ENCODE data around the gene NR1I2.

The NR1I2 gene

GRCh38 chr3:119779731-119780383 is 2.0 kb upstream of the NR1I2 start:
- DNase-seq (ENCODE audit: low spot score), result no peak

- no peak for DNase-seq (ENCODE audit: low spot score)
These were observed 559 bp downstream of the NR1I2 start for GRCh38 chr3:119782460-119782859.

GRCh38 chr3:119783255-119783654 is 1.4 kb downstream of the NR1I2 start:
- DNase-seq (ENCODE audit: low spot score), result no peak

- no peak for DNase-seq (ENCODE audit: low spot score)
These were observed 2.0 kb downstream of the NR1I2 start for GRCh38 chr3:119783883-119784282.

- no peak for DNase-seq (ENCODE audit: low spot score)
These were observed 4.5 kb downstream of the NR1I2 start for GRCh38 chr3:119786409-119786808.

GRCh38 chr3:119790369-119790768 is 8.5 kb downstream of the NR1I2 start:
- no peak for DNase-seq (ENCODE audit: low spot score)

- no peak for DNase-seq (ENCODE audit: low spot score)
These were observed 10.4 kb downstream of the NR1I2 start for GRCh38 chr3:119792270-119792669.

GRCh38 chr3:119794401-119794800 is 12.5 kb downstream of the NR1I2 start:
- no peak for DNase-seq (ENCODE audit: low spot score)

GRCh38 chr3:119794971-119795612 is 13.2 kb downstream of the NR1I2 start:
- DNase-seq (ENCODE audit: low spot score), result peak; percentile 32

- DNase-seq (ENCODE audit: low spot score), result no peak
These were observed 13.9 kb downstream of the NR1I2 start for GRCh38 chr3:119795849-119796248.

GRCh38 chr3:119796368-119796767 is 14.5 kb downstream of the NR1I2 start:
- no peak for DNase-seq (ENCODE audit: low spot score)

GRCh38 chr3:119796785-119797184 is 14.9 kb downstream of the NR1I2 start:
- DNase-seq (ENCODE audit: low spot score), result no peak

- DNase-seq (ENCODE audit: low spot score), result no peak
These were observed 18.9 kb downstream of the NR1I2 start for GRCh38 chr3:119800844-119801243.

GRCh38 chr3:119808244-119808643 is 26.3 kb downstream of the NR1I2 start:
- no peak for DNase-seq (ENCODE audit: low spot score)

GRCh38 chr3:119808843-119809242 is 26.9 kb downstream of the NR1I2 start:
- DNase-seq (ENCODE audit: low spot score), result no peak

- peak; percentile 25 for DNase-seq (ENCODE audit: low spot score)
These were observed 27.5 kb downstream of the NR1I2 start for GRCh38 chr3:119809249-119810017.

- peak; percentile 55 for DNase-seq (ENCODE audit: low spot score)
These were observed 28.1 kb downstream of the NR1I2 start for GRCh38 chr3:119810018-119810435.

- DNase-seq (ENCODE audit: low spot score), result no peak
These were observed 30.7 kb downstream of the NR1I2 start for GRCh38 chr3:119812491-119813058.

GRCh38 chr3:119815716-119816115 is 33.8 kb downstream of the NR1I2 start:
- DNase-seq (ENCODE audit: low spot score), result no peak

- no peak for DNase-seq (ENCODE audit: low spot score)
These were observed 35.2 kb downstream of the NR1I2 start for GRCh38 chr3:119817071-119817470.

GRCh38 chr3:119817583-119818363 is 35.9 kb downstream of the NR1I2 start:
- no peak for DNase-seq (ENCODE audit: low spot score)

GRCh38 chr3:119818937-119819336 is 37.0 kb downstream of the NR1I2 start:
- no peak for DNase-seq (ENCODE audit: low spot score)

All from AG20443 (cell line).